Stimulated activated CD4-positive, alpha-beta T cell treated with anti-CD3 and anti-CD28 coated beads, Interleukin-1b, Interleukin-23, amount 100 ng/mL, for 1 hour (primary cell): ENCODE measurements around the gene SFXN3.
A peak's percentile ranks its signal among the peaks of the same experiment; 100 is the strongest.

Experiments
- DNase-seq, 2 donors: peaks; one replicate each; pipeline ENCODE4 v3.0.0-alpha.2; 2020; ENCODE audit warnings: low read depth in 2 of 2

The SFXN3 gene

GRCh38 chr10:101000127-101000914 lies 30.7 kb upstream of the SFXN3 start:
- no peak for DNase-seq

- no peak for DNase-seq
Observed at GRCh38 chr10:101000915-101001658, 29.9 kb upstream of the SFXN3 start.

- DNase-seq = no peak
Observed at GRCh38 chr10:101001659-101002035, 29.4 kb upstream of the SFXN3 start.

- no peak for DNase-seq
Observed at GRCh38 chr10:101002456-101002855, 28.6 kb upstream of the SFXN3 start.

GRCh38 chr10:101003639-101004206 lies 27.3 kb upstream of the SFXN3 start:
- no peak for DNase-seq

GRCh38 chr10:101005361-101005760 lies 25.7 kb upstream of the SFXN3 start:
- no peak for DNase-seq

GRCh38 chr10:101005869-101006567 lies 25.0 kb upstream of the SFXN3 start:
- no peak for DNase-seq

- no peak for DNase-seq
Observed at GRCh38 chr10:101006593-101007098, 24.4 kb upstream of the SFXN3 start.

GRCh38 chr10:101007099-101007711 lies 23.8 kb upstream of the SFXN3 start:
- DNase-seq = no peak

- no peak for DNase-seq
Observed at GRCh38 chr10:101007915-101008822, 22.9 kb upstream of the SFXN3 start.

GRCh38 chr10:101008823-101009423 lies 22.1 kb upstream of the SFXN3 start:
- DNase-seq = no peak

GRCh38 chr10:101010329-101010728 lies 20.7 kb upstream of the SFXN3 start:
- DNase-seq = no peak

GRCh38 chr10:101011517-101012423 lies 19.3 kb upstream of the SFXN3 start:
- no peak for DNase-seq

GRCh38 chr10:101012525-101013364 lies 18.3 kb upstream of the SFXN3 start:
- peak; percentile 56 to 58 for DNase-seq

GRCh38 chr10:101013365-101013825 lies 17.6 kb upstream of the SFXN3 start:
- DNase-seq = no peak

- peak; percentile 36 to 62 for DNase-seq
Observed at GRCh38 chr10:101014230-101014884, 16.7 kb upstream of the SFXN3 start.

- no peak for DNase-seq
Observed at GRCh38 chr10:101014966-101015581, 16.0 kb upstream of the SFXN3 start.
